ENCODE data around the gene CBLB.

CBLB gene

DNA sequence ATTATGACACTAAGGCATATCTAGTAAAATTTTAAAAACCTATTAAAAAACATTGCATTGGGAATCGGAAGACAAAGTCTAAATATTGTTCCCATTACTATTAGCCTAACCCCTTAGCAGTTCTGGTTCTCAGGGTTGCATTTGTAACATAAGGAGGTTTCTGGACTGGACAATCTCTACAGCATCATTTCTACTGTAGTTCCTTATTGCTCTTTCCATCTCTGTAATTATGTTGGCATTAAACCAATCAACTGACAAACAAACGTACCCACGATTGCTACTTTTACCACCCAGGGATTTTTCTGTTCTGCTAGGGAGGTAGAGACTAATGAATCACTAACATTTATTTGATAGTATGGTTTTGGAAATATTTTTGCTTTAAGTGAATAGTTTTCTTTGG, 190.8 kb downstream of the CBLB start:
- DNase-seq: no peak

DNA sequence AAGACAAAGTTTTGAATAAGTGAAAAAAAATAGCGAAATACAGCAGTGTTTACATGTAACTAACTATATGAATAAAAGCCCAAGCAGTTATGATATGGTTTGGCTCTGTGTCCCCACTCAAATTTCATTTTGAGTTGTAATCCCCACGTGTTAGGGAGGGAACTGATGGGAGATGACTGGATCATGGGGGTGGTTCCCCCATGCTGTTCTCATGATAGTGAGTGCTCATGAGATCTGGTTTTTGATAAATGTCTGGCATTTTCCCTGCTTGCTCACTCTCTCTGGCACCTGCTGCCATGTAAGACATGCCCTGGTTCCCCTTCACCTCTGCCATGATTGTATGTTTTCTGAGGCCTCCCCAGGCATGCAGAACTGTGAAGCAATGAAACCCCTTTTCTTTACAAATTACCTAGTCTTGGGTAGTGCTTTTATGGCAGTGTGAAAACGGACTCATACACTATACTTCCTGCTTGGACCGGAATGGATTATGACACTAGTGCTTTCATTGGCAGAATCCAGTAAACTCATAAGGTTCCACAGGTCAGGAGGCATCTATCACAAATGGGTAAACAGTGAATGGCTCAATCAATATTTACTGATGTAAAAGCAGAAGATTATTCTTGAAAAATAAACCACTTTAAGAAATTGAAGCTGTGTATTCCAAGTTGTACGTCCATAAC, 192.1 kb downstream of the CBLB start:
- no peak for DNase-seq

DNA sequence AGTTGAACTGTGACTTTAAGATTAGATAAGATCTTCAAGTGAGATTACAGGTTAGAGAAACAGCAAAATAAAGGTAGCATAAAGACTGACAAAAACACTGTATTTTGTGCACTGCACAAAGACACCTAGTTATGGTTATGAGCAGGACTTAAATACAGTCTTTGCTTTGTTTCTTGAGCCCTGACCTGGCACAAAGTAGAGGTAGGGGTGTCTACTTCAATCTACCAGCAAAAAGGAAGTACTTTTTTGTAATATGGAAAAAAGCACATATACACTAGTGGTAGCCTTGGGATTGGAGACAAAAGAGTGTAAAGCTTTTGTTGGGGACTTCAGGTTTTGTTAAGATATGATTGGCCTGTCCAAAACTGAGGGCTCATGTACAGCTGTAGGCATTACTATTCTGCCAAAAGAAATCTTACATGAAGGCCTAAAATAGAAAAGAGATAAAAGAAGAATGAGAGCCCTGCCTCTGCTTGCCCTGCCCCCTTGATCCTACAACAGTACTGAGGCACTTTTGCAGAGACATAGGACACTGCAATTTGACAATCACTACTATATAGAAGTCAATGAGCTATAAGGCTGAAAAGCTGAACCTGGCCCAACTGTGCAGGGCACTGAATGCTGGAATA, 194.3 kb downstream of the CBLB start:
- no peak for DNase-seq

DNA sequence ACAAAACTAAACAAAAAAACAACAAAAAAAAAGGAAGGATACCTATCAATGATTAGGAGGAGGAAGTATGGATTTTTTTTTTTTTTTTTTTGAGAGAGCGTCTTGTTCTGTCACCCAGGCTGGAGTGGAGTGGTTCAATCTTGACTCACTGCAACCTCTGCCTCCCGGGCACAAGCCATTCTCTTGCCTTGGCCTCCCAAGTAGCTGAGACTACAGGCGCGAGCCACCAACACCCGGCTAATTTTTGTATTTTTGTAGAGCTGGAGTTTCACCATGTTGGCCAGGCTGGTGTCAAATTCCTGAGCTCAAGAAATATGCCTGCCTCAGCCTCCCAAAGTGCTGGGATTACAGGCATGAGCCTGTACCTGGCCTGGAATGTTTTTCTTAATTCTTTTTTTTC, 195.8 kb downstream of the CBLB start:
- DNase-seq: no peak

DNA sequence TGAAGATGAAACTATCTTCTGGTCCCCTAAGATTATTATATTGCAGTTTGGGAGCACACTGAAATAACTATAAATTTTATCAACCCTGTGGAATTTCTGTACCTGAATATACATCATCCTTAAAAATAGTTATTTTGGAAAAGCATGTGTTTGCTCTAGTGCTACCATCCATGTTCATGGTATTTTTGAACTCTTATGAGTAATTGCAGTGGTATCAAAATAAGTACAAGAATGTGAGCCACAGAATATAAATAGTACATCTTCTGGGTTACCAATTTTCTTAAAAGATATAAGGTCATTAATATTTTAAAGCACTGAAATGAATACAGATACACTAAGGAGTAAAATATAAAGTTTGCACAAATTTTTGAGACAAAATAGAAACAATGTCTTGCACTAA, 206.5 kb downstream of the CBLB start:
- no peak for DNase-seq

DNA sequence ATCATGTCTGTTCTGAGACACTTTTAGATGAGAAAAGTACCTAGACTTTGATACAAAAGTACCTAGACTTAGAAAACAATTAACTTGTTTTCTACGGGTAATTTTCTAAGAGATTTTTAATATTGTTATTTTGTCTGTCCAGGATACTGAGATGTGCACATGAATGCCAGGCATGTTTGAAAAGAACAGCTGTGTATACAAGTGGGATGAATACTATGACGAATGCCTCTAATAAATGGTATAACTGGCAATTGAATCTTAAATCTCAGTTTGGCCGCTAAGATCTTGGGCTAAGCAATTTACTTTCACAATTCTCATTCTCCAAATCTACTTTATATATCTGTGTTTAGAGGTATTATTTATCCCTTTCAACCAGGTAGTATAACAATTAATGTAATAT, 207.4 kb downstream of the CBLB start:
- no peak for DNase-seq

DNA sequence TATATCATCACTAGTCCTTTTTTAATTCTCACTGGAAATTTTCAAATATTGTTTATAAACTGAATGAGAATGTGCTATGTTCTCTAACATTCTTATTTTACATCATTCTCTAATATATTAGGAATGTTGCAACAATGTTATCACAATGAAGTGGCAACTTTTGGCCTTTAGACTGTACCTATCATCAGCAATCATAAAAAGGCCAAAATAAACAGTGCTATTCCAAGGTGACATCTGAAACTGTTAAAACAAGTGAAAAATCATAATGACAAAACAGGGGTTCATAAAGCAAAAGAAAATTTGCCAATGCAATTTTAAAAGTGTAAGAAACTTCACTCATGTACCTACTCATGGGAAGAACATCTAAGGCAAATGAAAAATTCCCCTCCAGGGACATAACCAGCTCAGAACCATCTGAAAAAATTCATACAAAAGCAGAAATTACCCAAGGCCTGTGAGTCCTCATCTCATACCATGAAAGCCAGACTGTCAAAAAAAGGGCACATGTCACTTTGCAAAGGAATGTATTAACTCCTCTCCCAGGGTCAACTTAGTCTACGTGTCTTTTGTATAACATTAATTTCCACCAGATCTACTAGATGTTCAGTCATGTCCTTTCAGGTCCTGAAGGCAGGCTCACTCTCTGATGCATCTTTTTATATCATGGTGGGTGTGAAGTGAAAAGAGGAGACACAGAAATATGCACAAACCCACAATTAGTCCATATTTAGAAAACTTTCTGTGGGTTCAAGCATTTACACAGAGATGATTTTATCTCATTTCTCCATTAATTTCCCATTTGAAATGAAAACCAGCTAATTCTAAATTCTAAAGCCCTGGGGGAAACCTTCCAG, 211.9 kb downstream of the CBLB start:
- no peak for DNase-seq

DNA sequence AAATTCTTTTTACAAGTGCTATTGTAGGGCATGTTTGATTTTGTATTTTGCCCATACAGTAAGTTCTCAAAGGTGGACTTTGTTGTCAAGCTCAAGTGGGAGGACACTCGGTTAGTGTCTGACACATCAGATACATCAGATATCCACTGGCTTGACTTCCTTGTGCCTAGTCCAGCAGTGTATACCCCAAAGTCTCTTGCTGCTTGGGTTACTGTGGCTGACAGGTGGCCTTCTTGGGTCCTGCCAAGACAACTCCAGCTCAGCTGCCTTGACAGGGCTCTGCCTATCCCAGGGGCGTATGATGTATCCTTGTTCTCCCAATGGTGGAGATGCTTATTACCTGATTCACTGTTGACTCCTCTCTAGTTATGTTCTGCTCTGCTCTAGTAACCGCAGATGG, 214.9 kb downstream of the CBLB start:
- no peak for DNase-seq

DNA sequence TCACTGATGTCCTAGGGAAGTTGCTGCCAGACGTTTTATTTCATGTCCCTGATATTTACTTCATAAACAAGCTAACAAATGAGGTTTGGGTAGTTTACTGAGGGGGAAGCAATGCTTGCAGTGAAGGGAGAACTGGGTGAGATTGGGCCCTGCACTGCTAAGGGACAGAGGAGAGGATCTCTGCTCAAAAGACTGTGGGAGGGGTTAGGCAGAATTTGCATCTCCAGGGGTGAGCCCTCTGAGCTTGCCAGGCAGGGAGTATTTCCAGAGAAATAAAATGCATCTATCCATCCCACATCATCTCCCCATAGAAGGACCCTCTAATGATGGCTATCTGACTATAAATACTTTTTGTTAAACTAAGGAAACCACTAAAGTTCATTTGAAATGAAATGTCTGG, 215.6 kb downstream of the CBLB start:
- DNase-seq: no peak

DNA sequence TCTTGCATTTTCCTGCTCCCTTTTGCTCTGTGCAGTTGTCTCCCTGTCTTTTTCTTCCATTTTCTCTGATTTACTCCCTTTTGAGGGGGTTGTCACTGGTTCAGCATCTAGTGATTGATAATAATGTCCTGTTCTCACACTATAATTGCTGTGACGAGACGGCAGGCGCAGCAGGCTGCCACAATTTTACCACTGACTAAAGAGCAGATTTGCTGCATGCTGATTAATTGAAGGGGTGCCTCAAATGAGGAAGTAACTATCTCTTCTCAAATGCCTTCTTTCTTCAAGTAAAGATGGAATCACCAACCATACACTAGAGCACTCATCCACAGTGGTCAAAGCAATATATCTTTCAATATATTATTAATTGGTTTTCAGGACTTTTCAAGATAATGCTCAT, 219.3 kb downstream of the CBLB start:
- no peak for DNase-seq

DNA sequence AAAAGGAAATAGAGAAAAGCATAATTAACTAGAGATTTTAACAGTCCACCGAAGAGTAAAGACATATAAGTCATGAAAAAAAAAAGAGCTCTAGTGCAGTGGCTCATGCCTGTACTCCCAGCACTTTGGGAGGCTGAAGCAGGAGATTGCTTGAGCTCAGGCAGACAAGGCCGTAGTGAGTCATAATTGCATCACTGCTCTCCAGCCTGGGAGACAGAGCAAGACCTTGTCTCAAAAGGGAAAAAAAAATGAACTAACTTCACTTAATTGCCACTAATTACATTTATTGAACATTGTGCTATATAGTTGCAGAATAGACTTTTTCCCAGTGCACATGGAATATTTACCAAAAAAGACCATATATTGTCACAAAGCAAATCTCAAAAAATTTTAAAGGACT, 221.8 kb downstream of the CBLB start:
- DNase-seq: no peak

DNA sequence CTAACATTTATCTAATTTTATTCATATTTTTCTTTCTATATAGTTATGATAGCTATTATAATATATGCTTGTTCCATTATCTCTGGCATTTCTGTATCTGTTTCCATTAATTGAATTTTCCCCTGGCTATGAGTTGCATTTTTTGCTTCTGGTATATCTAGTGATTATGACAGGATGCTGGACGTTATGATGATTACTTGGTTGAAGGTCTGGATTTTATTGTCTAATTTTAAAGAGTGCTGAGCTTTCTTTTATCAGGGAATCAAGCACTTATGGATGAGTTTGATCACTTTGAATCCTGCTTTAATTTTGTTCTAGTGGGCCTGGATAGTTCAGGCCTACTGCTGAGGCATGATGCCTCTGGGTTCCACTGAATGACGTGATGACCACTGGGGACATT, 229.7 kb downstream of the CBLB start:
- DNase-seq: no peak

DNA sequence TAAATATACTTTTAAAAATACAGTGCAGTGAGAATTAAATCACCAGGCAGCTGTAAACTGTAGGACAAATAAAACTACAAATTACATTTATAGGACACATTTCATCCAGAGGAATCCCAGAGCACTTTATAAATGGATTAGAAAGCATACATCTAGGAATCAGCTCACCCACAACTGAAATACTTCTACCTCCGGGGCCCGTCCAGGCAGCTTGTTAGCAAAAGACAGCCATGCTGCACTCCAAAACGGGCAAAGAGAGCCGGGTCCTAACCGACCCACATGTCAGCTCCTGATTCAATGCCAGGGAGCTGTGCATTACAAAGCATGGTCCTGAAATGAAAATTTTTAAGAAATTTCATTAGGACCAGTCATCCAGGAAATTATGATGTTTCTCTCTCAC, 234.1 kb downstream of the CBLB start:
- no peak for DNase-seq

DNA sequence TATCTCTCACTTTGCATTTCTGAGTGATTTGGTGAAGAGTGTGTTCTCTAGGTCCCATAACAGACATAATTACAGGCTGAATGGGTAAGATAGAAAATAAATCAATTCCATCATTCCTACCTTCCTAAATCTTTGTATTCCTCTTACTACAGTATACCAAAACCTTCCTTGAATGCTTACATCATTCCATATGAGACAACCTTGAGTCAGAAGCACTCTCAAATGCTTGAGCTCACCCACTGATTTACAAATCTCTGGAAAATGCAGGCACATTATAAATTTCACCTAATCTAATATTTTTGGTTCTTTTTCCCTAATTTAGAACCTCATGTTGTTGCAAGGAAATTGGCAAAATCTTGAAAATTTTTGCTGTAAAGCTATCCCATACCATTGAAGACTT, 239.1 kb downstream of the CBLB start:
- DNase-seq: no peak

DNA sequence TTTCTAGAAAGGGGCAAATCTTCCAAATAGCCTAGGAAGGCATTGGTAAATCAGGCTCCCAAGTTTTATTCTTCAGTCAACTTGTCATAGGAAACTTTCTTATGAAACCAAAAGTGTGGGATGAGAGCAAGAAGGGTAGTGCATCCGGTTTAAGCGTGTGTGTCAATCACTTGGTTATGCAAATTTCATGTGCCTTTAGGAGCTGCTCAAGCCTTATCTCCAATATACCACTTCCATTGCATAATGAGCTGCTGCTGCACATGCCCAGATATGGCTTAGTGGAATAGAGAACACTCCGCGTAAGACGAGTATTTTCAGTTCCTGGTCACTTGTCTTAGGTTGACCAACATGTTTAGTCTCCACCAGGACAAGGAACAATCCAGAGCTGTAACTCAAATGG, 242.1 kb downstream of the CBLB start:
- no peak for DNase-seq

DNA sequence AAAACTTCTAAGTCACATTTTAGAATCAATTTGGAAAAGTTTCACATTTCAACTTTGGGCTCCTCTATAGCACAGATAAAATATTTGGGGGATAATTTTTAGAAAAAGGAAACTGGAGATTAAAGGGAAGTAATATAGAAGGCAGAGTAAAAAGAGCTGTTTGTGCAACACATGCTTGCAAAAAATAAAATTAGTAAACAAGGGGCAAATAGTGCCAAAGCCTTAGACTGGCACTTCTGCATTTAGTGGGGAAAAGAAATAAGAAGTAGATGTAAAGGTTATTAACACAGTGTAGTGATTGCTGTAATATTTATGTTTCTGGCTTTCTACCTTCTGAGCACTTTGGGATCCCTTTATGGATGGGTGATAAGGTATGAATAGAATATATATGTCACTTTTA, 246.6 kb downstream of the CBLB start:
- DNase-seq: no peak

DNA sequence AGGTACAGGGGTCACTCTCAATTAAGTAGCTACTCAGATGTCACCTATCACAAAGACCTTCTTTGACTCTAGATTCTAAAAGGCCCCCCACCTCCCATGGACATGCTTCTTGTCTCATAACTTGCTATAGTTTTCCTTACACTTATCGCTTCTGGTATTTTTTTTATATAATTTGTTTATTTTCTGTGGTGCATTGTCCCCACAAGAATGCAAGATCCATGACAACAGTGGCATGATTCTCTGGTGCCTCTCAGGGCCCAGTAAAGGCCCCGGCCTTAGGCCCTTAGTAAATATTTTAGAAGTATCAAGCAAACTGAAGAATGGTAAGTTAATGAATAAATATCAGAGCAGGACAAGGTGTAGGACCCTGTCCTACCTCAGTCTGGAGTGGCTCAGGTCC, 248.6 kb downstream of the CBLB start:
- no peak for DNase-seq

DNA sequence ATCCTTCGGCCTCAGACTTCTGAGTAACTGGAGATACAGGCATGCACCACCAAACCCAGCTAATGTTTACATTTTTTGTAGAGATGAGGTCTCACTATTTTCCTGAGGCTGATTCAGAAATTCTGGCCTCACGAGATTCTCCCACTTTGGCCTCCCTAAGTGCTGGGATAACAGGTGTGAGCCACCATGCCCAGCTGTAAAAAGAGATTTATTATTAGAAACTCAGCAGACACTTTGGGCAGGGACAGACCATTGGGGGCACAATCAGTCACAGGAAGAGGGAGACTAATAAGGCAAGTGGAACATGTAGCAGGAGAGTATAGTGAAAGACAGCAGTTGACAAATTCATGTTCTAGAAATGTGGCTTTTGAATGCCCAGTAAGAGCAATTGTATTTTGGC, 249.2 kb downstream of the CBLB start:
- no peak for DNase-seq

DNA sequence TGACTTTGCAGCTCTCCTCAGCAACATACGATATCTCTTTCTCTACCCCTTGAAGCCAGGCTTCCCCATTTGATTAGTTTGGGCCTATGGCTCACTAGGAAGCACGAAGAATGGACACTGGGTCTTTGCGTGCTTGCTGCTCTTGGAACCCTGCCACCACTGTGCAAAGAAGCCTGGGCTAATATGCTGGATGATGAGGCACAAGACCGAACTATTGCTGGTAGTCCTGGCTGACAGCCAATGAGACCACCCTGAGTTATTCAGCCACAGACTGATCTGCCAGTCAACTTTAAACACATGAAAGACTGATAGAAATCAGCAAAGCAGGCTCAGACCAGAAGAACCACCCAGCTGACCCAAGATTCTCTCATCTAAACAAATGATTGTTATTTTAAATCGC, 250.3 kb downstream of the CBLB start:
- DNase-seq: no peak

DNA sequence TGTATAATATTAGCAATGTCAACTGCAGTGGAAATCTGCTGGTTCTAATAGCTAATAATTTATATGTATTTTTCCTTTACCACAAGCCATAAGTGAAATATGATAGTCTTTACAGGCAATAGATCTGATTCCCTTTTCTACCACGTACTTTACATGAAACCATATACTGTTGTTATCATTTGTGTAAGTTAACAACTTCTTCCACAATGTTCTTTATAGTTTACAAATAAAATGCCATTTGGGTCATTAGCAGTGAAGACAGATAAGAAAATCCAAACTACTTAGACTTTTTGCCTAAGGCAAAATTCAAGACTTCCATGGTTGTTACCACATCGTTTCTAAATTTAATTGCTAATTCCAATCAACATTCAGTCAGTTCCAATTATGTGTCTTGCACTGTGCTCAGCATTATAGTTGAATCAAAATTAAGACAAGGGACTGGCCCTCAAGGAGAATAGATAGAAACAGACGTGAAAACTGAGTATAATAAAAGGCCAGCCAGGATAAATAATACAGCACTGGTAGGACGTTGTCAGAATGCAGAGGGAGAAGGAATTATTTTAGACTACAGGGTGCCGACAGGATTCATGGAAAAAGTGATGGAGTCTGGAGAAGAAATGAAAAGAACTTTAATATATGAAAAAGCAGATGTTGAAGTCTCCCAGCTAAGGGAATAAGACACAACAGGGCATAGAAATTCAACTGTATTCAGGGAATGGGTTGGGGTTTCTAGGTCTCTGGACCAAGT, 252.3 kb downstream of the CBLB start:
- no peak for DNase-seq

DNA sequence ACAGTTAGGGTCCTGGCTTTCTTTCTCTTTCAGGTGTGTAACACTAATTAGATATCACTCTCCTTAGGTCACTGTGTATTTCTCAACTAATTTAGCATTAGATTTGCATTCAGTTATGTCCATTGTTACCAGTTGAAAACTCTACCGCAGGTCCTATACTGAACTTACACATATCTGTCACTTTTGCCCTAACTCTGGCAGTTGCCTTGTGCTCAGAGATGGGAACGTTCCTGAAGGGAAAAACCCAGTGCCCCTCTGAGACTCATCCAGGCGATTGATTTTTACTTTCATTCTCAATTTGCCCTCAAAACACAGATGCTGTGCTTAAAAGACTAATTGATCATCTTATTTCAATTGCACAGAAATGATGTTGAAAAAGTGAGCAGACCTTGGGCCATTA, 253.0 kb downstream of the CBLB start:
- no peak for DNase-seq

DNA sequence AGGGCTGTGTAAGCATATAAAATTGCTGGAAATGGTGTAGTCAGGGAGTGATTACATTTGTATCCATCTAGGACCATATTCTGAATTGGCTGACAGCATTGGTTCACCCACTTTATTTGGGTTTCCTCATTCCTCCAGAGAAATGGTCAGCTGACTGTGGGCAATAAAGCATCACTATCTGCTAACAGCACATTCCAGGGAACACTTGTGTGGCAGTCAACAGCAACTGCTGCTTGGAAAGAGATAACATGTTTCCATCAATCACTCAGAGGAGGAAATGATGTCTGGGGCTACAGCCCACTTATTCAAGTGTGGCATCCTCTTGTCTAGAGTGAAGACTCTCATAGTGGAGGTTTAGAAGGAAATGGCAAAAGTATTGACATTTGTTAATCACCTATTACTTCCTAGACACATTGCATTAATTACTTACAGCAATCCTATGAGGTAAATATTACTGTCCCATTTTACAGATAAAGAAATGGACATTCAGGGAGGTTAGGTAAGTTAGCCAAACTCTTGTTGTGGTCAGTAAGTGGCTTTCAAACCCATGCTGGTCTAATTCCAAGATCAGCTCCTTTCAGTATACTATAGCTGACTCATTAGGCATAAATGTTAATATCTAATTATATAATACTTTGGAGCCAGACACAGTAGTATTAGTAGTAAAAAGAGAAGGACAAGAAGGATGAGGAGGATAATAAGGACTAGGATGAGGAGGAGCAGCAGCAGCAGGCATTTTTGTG, 254.4 kb downstream of the CBLB start:
- DNase-seq: no peak

DNA sequence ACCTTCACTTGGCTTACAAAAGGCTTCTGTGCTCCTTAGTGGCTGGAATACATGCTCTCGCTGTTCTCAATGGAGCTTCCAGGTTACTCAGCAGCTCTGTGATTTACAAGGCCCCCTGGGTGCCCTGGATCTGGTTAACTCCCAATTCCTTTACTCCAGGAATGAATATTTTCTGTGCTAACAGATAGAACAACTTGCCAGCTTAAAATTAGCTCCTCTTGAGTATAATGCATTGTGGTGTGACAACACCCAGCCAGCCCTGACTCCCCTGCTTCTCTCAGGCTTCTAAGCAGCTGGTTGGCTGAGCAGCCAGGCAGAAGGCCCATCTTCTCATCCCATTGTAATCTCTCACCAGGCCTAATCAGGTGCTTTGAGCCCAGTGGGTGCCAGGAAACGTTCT, 255.7 kb downstream of the CBLB start:
- no peak for DNase-seq

Data from CD4-positive, alpha-beta T cell treated with Interleukin-12 subunit alpha and Interleukin-12 subunit beta, for 1 hour (primary cell).